ENCODE data around the gene TJP2. TPM values are rescaled to one million over a fixed set of nuclear protein-coding genes. Genes with fewer than 3 reads are reported as not detected.

The TJP2 gene
- total RNA-seq, 2 donors from 2014 or later, result 45.1 to 53.0 TPM

GRCh38 chr9:69223605-69224004, 49.5 kb downstream of the TJP2 start:
- H3K4me1 Mint-ChIP-seq, result peaks cover 2% of the 10 kb centered on the region
- H3K9me3 ChIP-seq (ENCODE audit: control insufficient read depth, low read length), result no peaks in the 10 kb centered on the region

GRCh38 chr9:69229367-69229766, 55.3 kb downstream of the TJP2 start:
- TF ChIP-seq CTCF (conservative IDR thresholded peaks at IDR 0.05), result no peak
- H3K4me1 Mint-ChIP-seq, result peaks cover 26% of the 10 kb centered on the region
- no peak for DNase-seq
- Histone ChIP-seq H3K36me3 (ENCODE audit: control insufficient read depth, insufficient read depth, low read length) (peaks cover 24% of the 10 kb centered on the region), H3K9me3 (ENCODE audit: control insufficient read depth, low read length) (no peaks in the 10 kb centered on the region), H3K27ac (ENCODE audit: low read depth, low read length) (no peak overlapping the region), H3K9ac (ENCODE audit: extremely low read depth, low read length, poor library complexity, severe bottlenecking) (no peak overlapping the region), H3K4me3 (ENCODE audit: low read length) (no peak overlapping the region), H3K4me1 (ENCODE audit: control insufficient read depth, insufficient read depth, low read length) (peaks cover 9% of the 10 kb centered on the region), H3K27me3 (ENCODE audit: control insufficient read depth, insufficient read depth, low read length, poor library complexity, severe bottlenecking) (no peaks in the 10 kb centered on the region)
- H3K36me3 Mint-ChIP-seq (ENCODE audit: low read depth), result peaks cover 22% of the 10 kb centered on the region
- no peak overlapping the region for H3K4me3 Mint-ChIP-seq
- H3K27ac Mint-ChIP-seq, result no peak overlapping the region
- no peaks in the 10 kb centered on the region for H3K9me3 Mint-ChIP-seq
- no peaks in the 10 kb centered on the region for H3K27me3 Mint-ChIP-seq (ENCODE audit: insufficient read depth)
- 77 to 79% methylated on average over 4 to 5 of the region's 5 CpGs for WGBS, 2 experiments (ENCODE audit: insufficient coverage in 1 of 2, insufficient read length in 1 of 2)

More at GRCh38 chr9:69223605-69224004, 49.5 kb downstream of the TJP2 start:
- 0 to 16% methylated on average over 1 of the region's 2 CpGs for WGBS, 2 experiments (ENCODE audit: insufficient coverage in 1 of 2, insufficient read length in 1 of 2)
- H3K4me1 ChIP-seq (ENCODE audit: control insufficient read depth, insufficient read depth, low read length), result no peaks in the 10 kb centered on the region
- peak; percentile 92 for DNase-seq
- no peaks in the 10 kb centered on the region for H3K9me3 Mint-ChIP-seq
- no peak overlapping the region for H3K9ac ChIP-seq (ENCODE audit: extremely low read depth, low read length, poor library complexity, severe bottlenecking)
- H3K27ac Mint-ChIP-seq, result peak overlapping the region; percentile 82
- no peaks in the 10 kb centered on the region for H3K27me3 ChIP-seq (ENCODE audit: control insufficient read depth, insufficient read depth, low read length, poor library complexity, severe bottlenecking)
- no peak overlapping the region for H3K4me3 Mint-ChIP-seq
- TF ChIP-seq CTCF (conservative IDR thresholded peaks at IDR 0.05), result peak; percentile 94
- no peak overlapping the region for H3K4me3 ChIP-seq (ENCODE audit: low read length)
- H3K36me3 ChIP-seq (ENCODE audit: control insufficient read depth, insufficient read depth, low read length), result peaks cover 24% of the 10 kb centered on the region
- no peaks in the 10 kb centered on the region for H3K27me3 Mint-ChIP-seq (ENCODE audit: insufficient read depth)
- H3K36me3 Mint-ChIP-seq (ENCODE audit: low read depth), result peaks cover 43% of the 10 kb centered on the region
- no peak overlapping the region for H3K27ac ChIP-seq (ENCODE audit: low read depth, low read length)

GRCh38 chr9:69232135-69232534, 58.1 kb downstream of the TJP2 start:
- peak overlapping the region; percentile 63 for H3K27ac Mint-ChIP-seq
- H3K4me3 Mint-ChIP-seq, result no peak overlapping the region
- peak; percentile 45 for DNase-seq
- WGBS, 2 experiments (ENCODE audit: insufficient coverage in 1 of 2, insufficient read length in 1 of 2), result 72 to 88% methylated on average over 2 to 6 of the region's 6 CpGs
- H3K9ac ChIP-seq (ENCODE audit: extremely low read depth, low read length, poor library complexity, severe bottlenecking), result no peak overlapping the region
- peaks cover 14% of the 10 kb centered on the region for H3K36me3 ChIP-seq (ENCODE audit: control insufficient read depth, insufficient read depth, low read length)
- H3K4me3 ChIP-seq (ENCODE audit: low read length), result no peak overlapping the region
- H3K27me3 Mint-ChIP-seq (ENCODE audit: insufficient read depth), result no peaks in the 10 kb centered on the region
- H3K27me3 ChIP-seq (ENCODE audit: control insufficient read depth, insufficient read depth, low read length, poor library complexity, severe bottlenecking), result no peaks in the 10 kb centered on the region
- H3K4me1 Mint-ChIP-seq, result peaks cover 26% of the 10 kb centered on the region
- peaks cover 18% of the 10 kb centered on the region for H3K36me3 Mint-ChIP-seq (ENCODE audit: low read depth)
- no peaks in the 10 kb centered on the region for H3K9me3 Mint-ChIP-seq
- no peaks in the 10 kb centered on the region for H3K9me3 ChIP-seq (ENCODE audit: control insufficient read depth, low read length)
- H3K4me1 ChIP-seq (ENCODE audit: control insufficient read depth, insufficient read depth, low read length), result peaks cover 9% of the 10 kb centered on the region
- no peak for TF ChIP-seq CTCF (conservative IDR thresholded peaks at IDR 0.05)
- no peak overlapping the region for H3K27ac ChIP-seq (ENCODE audit: low read depth, low read length)
